GM19043 (cell line): ENCODE data around the gene MAOA.
"Not testable (repeated sequence)": the region's sequence is repeated elsewhere in the genome, so short reads cannot be mapped to it uniquely, and the experiment has no call there.

ENCODE experiments used
- ATAC-seq: cut with Tn5 transposase; IDR thresholded peaks from one replicate; pipeline ENCODE4 v1.9.1; 2021; ENCODE audit warnings: low read depth; ENCODE audit not compliant: unreplicated experiment

MAOA gene

GRCh38 chrX:43661521-43662240 lies 5.6 kb downstream of the MAOA start:
- no peak for ATAC-seq

- ATAC-seq = no peak
Measured at GRCh38 chrX:43663173-43663572, 7.1 kb downstream of the MAOA start.

- ATAC-seq = no peak
Measured at GRCh38 chrX:43664258-43664657, 8.2 kb downstream of the MAOA start.

- ATAC-seq = no peak
Measured at GRCh38 chrX:43664708-43665107, 8.6 kb downstream of the MAOA start.

- no peak for ATAC-seq
Measured at GRCh38 chrX:43666311-43666912, 10.3 kb downstream of the MAOA start.

- not testable (repeated sequence) for ATAC-seq
Measured at GRCh38 chrX:43675965-43676628, 20.0 kb downstream of the MAOA start.

- no peak for ATAC-seq
Measured at GRCh38 chrX:43676971-43677572, 21.0 kb downstream of the MAOA start.

GRCh38 chrX:43677993-43678392 lies 21.9 kb downstream of the MAOA start:
- no peak for ATAC-seq

GRCh38 chrX:43679058-43679457 lies 23.0 kb downstream of the MAOA start:
- ATAC-seq = no peak

GRCh38 chrX:43679778-43680177 lies 23.7 kb downstream of the MAOA start:
- ATAC-seq = no peak

GRCh38 chrX:43682726-43683125 lies 26.6 kb downstream of the MAOA start:
- no peak for ATAC-seq

- no peak for ATAC-seq
Measured at GRCh38 chrX:43685221-43685620, 29.1 kb downstream of the MAOA start.

GRCh38 chrX:43688586-43688985 lies 32.5 kb downstream of the MAOA start:
- no peak for ATAC-seq

GRCh38 chrX:43693602-43694406 lies 37.7 kb downstream of the MAOA start:
- no peak for ATAC-seq

- no peak for ATAC-seq
Measured at GRCh38 chrX:43699475-43699874, 43.4 kb downstream of the MAOA start.

- no peak for ATAC-seq
Measured at GRCh38 chrX:43702079-43702524, 46.0 kb downstream of the MAOA start.

GRCh38 chrX:43702660-43703059 lies 46.6 kb downstream of the MAOA start:
- no peak for ATAC-seq

GRCh38 chrX:43703211-43703791 lies 47.2 kb downstream of the MAOA start:
- no peak for ATAC-seq

GRCh38 chrX:43706786-43707370 lies 50.8 kb downstream of the MAOA start:
- no peak for ATAC-seq
